Stimulated activated naive CD8-positive, alpha-beta T cell treated with anti-CD3 and anti-CD28 coated beads, Interleukin-15, Interleukin-2, amounts not matched to agents 100 U/mL and 50 U/mL, for 24 hours (primary cell): ENCODE measurements around the gene GABRA1.

Experiments
- ATAC-seq: fragments of 150-1000 bp; cut with Tn5 transposase; one replicate; pipeline ENCODE4 v1.10.0; 2021
- DNase-seq: peaks from one replicate; pipeline ENCODE4 v3.0.0; 2021

The GABRA1 gene

GRCh38 chr5:161847941-161848391 is at the start of gene GABRA1:
Gene GABRA1, plus strand, starts transcription at chr5:161848120. Its CDS starts 2,691 bp downstream, at chr5:161850811.
- DNase-seq (no peak), ATAC-seq (no peak)

- ATAC-seq (no peak), DNase-seq (no peak)
Measured at GRCh38 chr5:161799316-161799715, 48.6 kb upstream of the GABRA1 start.

GRCh38 chr5:161804263-161804662 is 43.7 kb upstream of the GABRA1 start:
- ATAC-seq (no peak), DNase-seq (no peak)

- ATAC-seq (no peak), DNase-seq (no peak)
Measured at GRCh38 chr5:161846746-161847145, 1.2 kb upstream of the GABRA1 start.

GRCh38 chr5:161847447-161847846 is 473 bp upstream of the GABRA1 start:
- DNase-seq: no peak
- no peak for ATAC-seq

- DNase-seq (no peak), ATAC-seq (no peak)
Measured at GRCh38 chr5:161850491-161850890, 2.6 kb downstream of the GABRA1 start.

- ATAC-seq: no peak
- DNase-seq: no peak
Measured at GRCh38 chr5:161851691-161852299, 3.9 kb downstream of the GABRA1 start.

DNA sequence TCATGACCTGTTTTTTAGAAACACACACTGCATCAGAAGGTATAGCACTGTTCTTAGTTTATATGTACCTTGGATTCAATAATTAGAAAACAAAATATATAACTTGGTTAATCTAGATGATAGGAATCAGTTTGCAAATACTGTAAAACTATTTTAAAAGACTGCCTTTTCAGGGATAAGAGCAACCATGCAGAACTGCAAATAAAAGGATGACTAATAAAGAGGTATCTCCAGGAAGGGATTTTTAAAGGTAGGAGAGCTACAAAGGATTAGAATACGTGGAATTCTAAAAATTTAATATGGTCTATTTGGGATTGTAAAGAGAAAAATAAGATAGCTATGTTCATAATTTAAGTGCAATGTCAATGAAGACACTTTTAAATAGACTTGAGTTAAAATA is 9.4 kb downstream of the GABRA1 start:
- no peak for DNase-seq
- ATAC-seq: no peak

DNA sequence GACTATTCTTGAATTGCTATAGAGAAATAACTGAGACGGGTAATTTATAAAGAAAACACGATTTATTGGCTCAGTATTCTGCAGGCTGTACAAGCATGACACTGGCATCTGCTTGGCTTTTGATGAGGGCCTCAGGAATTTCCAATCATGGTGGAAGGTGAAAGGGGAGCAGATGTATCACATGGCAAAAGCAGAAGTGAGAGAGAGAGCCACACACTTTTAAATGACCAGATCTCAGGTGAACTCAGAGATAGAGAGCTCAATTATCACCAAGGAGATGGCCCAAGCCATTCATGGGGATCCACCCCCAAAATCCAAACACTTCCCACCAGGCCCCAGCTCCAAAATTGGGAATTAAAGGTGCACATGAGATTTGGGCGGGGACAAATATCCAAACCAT is 15.3 kb downstream of the GABRA1 start:
- no peak for DNase-seq

DNA sequence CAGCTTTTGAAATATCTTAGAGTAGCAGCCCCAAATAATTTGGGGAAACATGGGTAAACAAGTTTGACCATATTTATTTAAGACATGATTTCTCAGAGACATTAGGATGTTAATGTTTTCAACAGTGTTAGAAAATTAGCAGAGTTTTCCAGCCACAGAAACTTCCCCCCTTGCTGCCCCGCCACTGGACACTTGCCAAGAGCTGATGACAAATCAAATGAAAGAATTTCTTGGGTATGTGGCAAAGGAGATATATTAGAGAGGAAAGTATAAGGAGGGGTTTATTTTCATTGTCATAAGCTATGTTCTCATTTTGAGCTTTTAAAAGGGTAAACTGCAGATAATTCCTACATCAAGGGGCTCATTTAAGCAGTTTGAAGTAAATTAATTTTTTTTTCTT is 15.9 kb downstream of the GABRA1 start:
- no peak for ATAC-seq
- DNase-seq: no peak

More for the DNA sequence above, 15.3 kb downstream of the GABRA1 start:
- no peak for ATAC-seq

DNA sequence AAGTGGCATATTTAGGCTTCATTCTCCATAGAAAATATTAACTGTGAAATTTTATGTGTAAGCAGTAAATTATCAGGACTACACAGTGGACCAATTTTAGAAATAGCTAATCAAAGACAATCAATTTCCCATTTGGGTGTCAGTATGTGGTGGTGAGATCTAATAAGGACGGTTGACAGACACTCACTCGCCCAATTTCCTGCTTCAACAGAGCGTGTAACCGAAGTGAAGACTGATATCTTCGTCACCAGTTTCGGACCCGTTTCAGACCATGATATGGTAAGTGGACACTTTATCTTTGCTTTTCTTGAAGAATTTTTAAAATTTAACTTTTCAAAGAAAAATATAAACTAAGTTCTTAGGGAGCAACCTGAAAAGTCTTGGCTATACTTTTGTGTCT is 17.6 kb downstream of the GABRA1 start:
- DNase-seq: no peak
- ATAC-seq: no peak

GRCh38 chr5:161889971-161890370 is 42.1 kb downstream of the GABRA1 start:
- DNase-seq (no peak), ATAC-seq (no peak)

DNA sequence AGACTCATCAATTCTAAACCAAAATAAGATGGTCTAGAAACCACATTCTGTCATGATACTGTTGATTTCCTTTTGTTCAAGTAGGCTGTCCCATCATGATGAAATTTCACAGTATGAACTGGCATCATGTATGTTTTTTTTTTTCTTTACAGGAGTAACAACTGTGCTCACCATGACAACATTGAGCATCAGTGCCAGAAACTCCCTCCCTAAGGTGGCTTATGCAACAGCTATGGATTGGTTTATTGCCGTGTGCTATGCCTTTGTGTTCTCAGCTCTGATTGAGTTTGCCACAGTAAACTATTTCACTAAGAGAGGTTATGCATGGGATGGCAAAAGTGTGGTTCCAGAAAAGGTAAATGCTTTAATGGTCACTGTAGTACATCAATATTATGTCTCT is 47.6 kb downstream of the GABRA1 start:
- ATAC-seq (no peak), DNase-seq (no peak)

GRCh38 chr5:161897033-161897432 is 49.1 kb downstream of the GABRA1 start:
- no peak for DNase-seq
- no peak for ATAC-seq

GRCh38 chr5:161899590-161899989 is 51.7 kb downstream of the GABRA1 start:
- no peak for DNase-seq
- no peak for ATAC-seq

GRCh38 chr5:161900981-161901380 is 53.1 kb downstream of the GABRA1 start:
- ATAC-seq: no peak
- DNase-seq: no peak

- no peak for ATAC-seq
- no peak for DNase-seq
Measured at GRCh38 chr5:161921781-161922180, 73.9 kb downstream of the GABRA1 start.

DNA sequence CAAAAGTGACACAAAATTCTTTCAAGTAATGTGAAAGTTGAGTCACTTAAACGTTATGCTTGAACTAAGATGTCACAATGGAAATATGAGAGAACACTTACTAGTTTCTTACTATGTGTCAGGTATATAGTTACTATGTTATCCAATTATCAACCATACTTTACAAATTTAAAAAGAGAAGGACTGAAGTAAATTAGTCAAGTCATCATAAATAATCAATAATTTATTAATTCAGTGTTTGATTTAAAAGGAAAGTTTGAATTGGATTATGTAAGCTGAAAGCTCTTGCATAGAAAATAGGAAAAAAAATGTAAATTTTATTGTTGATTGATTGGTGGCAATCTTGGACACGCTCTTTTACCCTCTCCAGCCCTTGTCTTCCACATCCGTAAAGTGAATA is 76.3 kb downstream of the GABRA1 start:
- no peak for DNase-seq
- ATAC-seq: no peak

DNA sequence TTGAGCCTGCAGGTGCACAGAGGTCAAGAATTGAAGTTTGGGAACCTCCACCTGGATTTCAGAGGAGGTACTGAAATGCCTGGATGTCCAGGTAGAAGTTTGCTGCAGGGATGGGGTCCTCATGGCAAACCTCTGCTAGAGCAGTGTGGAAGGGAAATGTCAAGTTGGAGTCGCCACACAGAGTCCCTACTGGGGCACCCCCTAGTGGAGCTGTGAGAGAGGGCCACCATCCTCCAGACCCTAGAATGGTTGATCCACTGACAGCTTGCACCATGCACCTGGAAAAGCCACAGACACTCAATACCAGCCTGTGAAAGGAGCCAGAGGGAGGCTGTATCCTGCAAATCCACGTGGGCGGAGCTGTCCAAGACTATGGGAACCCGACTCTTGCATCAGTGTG is 78.0 kb downstream of the GABRA1 start:
- no peak for DNase-seq
- no peak for ATAC-seq

DNA sequence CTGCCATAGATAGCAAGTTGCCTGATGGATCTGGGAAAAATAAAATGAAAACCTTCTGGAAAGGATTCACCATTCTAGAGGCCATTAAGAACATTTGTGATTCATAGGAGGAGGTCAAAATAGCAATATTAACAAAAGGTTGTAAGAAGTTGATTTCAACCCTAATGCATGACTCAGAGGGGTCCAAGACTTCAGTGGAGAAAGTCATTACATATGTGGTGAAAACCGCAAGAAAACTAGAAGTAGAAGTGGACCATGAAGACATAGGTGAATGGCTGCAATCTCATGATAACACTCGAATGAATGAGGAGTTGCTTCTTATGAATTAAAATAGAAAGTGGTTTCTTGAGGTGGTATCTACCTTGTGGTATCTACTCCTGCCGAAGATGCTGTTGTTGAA is 86.6 kb downstream of the GABRA1 start:
- DNase-seq: no peak

GRCh38 chr5:161944974-161945373 is 97.1 kb downstream of the GABRA1 start:
- DNase-seq: no peak
- no peak for ATAC-seq

More for the DNA sequence above, 86.6 kb downstream of the GABRA1 start:
- no peak for ATAC-seq

GRCh38 chr5:161946911-161947310 is 99.0 kb downstream of the GABRA1 start:
- DNase-seq (no peak), ATAC-seq (no peak)
